PC-3 (cell line): ENCODE results near the gene EPGN.

Experiments
- CTCF ChIP-seq: fragments of 300-600 bp; sonication (generic); conservative IDR thresholded peaks from 2 replicates; pipeline ENCODE4 v1.5.1; 2017; ENCODE audit warnings: antibody characterized with exemption, low read depth, mild to moderate bottlenecking, low read length
- EZH2 ChIP-seq: fragments of 300-600 bp; sonication (generic); IDR thresholded peaks from one replicate; pipeline ENCODE4 v1.6.1; 2017; ENCODE audit warnings: antibody characterized with exemption, mild to moderate bottlenecking, low read length; ENCODE audit not compliant: unreplicated experiment
- EZH2phosphoT487 ChIP-seq: fragments of 300-600 bp; sonication (generic); IDR thresholded peaks from 2 replicates; pipeline ENCODE4 v1.6.1; 2018; ENCODE audit warnings: mild to moderate bottlenecking, antibody characterized with exemption, low read length, borderline replicate concordance

- TF ChIP-seq EZH2, result no peak
- TF ChIP-seq CTCF, result no peak
- no peak for TF ChIP-seq EZH2phosphoT487
These were observed 21.1 kb upstream of the EPGN start for GRCh38 chr4:74287164-74287563.
